NCI-H510A (cell line): ENCODE results near the gene EIF4EBP3.
"Not testable (repeated sequence)": the region's sequence is repeated elsewhere in the genome, so short reads cannot be mapped to it uniquely, and the experiment has no call there.

Experiments used
- DNase-seq: peaks from one replicate; lab custom pipeline; 2025; lab: John Stamatoyannopoulos, UW

Gene EIF4EBP3

DNA sequence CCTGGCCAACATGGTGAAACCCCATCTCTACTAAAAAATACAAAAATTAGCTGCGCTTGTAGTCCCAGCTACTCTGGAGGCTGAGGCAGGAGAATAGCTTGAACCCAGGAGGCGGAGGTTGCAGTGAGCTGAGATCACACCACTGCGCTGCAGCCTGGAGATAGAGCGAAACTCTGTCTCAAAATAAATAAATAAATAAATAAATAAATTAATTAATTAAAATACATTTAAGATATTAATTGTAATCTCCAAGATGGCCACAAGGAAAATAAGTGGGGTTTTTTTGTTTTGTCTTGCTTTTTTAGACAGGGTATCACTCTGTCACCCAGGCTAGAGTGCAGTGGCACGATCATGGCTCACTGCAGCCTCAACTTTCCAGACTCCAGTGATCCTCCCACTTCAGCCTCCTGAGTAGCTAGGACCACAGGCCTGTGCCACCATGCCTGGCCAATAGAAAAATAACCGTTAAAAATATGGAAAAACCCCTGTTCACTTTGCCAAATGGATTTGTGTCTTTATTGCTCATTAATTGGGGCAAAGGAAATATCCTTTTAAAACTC lies 31.8 kb downstream of the EIF4EBP3 start:
- DNase-seq, result not testable (repeated sequence)

DNA sequence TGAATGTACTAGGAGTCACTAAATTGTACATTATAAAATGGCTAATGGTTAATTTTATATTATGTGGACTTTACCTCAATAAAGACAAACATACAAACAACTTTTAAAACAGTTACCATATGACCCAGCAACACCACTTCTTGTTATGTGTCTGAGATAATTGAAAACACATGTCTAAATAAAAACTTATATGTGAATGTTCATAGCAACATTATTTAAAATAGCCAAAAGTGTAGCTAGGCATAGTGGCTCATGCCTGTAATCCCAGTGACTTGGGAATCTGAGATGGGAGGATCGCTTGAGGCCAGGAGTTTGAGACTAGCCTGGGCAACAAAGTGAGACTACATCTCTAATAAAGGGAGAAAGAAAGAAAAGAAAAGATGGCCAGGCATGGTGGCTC lies 40.0 kb downstream of the EIF4EBP3 start:
- DNase-seq, result no peak

DNA sequence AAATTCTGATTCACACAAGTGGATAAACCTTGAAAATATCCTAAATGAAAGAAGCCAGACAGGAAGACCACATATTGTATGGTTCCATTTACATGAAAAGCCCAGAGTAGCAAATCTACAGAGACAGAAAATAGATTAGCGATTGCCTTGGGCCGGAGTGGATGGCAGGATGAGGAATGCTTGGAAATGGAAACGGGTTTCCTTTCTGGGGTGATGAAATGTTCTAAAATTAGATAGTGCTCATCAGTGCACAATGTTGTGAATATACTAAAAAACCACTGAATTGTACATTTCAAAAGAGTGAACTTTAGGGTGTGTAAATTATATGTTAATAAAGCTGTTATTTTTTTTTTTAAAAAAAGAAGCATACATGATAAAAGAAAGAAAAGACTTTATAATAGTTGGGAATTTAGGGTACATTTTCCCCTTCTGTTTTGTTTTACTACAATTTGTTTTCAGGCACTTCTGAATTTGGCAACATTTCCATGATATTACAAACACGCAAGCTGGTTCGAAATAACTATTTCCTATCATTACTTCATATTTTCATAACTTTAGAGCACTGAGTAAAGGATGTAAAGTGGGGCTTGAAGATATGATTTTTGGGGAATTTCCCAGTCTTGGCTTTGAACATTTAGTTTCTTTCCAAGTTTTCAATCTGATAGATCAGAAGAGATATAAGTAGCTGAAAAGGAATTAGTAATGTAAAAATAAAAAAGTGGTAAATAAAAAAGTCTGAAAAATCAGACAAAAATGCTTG lies 41.0 kb downstream of the EIF4EBP3 start:
- DNase-seq, result no peak

DNA sequence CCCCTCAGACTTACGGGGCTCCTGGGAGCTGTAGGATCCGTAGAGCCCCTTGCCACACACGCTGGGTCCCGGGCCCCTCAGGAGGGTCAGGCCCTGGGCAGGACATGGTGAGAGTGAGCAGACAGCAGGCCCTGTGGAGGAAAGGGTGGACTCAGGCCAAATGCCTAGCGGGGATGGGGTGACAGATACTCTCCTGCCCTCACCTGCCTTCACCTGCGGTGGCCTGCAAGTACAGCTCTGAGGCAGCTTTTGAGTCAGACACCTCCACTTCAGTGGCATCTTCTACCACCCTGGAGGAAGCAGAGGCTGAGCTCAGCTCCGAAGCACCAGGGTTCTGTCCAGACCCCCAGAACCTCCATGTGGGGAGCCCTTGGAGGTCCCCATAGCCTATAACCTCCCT lies 43.4 kb downstream of the EIF4EBP3 start:
- DNase-seq, result no peak

DNA sequence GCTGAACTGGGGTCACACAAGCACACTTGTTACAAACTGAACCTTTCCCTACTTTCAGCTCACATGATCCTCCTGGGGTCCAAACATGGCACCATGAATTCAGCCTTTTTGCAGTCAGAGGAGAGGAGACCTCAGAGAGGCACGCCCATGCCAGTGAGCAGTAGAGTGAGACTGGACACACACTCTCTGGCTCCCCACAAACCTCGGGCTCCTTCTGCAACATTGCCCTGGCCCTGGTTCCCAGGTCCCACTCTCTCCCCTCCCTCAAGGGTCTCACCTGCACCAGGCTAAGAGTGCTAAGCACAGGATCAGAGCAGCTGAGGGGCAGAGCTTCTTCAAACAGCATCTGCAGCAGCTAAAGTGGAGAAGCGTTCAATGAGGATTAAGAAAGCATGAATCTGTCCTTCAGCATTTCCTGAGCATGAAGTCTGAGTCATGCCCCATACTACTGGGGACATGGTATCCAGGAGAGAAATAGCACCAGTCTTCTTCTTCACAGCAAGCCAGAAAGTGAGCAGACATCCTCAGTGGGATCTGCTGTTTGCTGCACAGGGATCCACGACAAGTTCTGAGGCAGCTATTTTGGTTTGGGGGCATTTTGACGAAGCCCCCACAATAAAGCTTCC lies 44.4 kb downstream of the EIF4EBP3 start:
- DNase-seq, result no peak

DNA sequence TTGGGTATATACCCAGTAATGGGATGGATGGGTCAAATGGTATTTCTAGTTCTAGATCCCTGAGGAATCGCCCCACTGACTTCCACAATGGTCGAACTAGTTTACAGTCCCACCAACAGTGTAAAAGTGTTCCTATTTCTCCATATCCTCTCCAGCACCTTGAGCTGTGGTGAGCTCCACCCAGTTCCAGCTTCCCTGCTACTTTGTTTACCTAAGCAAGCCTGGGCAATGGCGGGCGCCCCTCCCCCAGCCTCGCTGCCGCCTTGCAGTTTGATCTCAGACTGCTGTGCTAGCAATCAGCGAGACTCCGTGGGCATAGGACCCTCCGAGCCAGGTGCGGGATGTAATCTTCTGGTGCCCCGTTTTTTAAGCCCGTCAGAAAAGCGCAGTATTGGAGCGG lies 45.6 kb downstream of the EIF4EBP3 start:
- not testable (repeated sequence) for DNase-seq

DNA sequence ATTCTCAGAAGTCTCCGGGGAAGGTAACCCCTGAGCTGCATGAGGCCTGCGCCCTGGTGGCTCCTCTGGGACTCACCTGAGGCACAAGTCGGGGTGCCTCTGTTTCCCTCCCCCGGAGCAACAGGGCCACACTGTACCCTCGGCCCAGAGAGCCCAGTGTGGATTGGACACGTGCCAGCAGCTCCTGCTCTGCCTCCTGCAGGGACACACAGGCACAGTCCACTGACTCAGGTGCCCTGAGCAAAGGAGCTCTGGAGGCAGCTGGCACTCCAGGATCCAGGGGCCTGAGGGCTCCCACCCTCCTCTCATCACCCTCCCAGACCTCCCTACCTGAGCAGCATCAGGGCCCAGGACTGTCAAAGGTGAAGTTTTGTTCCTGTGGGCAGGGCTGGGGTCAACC lies 46.7 kb downstream of the EIF4EBP3 start:
- DNase-seq, result no peak

DNA sequence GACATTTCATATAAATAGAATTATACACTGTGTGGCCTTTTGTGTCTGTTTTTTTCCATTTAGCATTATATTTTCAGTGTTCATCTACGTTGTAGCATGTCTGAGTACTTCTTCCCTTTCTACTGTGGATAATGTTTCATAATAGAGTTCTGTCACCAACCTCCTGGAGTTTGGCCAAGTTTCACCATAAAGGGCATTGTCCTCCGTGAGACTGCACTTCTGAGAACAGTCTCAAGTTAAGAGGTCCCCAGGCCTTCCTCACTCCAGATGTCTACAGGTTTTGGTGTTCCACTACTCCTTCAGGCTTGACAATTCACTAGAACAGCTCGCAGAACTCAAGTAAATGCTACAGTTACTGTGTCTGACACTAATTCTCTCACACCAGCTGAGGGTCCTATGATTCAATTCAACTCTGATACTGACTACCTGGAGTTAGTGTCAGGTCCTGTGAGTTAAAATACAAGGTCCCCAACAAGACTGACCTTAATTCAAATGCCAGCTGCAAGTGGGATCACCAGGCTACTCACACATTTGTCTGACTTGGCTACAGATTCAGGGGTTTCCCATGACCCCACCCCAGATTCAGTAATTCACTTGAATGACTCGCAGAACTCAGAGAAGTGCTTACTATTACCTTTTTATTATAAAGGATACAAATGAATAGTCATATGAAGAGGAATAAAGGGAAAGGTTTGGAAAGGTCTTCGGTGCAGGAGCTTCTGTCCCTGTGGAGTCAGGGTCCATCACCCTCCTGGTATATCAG lies 48.3 kb downstream of the EIF4EBP3 start:
- no peak for DNase-seq

DNA sequence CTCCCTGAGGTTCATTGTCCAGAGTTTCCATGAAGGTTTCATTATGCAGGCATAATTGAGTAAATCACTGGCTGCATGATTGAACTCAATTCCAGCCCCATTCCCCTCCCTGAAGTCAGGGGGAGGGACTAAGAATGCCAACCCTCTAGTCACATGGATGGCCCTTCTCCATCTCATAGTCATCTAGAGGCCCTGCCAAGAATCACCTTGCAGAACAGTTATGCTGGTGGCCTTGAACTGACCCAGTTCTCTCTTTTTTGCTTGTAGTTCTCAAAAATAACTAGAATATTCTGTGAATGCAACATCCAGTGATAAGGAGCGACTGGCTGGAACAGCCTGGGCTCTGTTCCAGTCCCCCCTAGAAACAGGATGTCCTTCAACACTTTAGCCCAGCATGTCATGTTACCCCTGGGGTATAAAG lies 48.9 kb downstream of the EIF4EBP3 start:
- DNase-seq, result no peak

DNA sequence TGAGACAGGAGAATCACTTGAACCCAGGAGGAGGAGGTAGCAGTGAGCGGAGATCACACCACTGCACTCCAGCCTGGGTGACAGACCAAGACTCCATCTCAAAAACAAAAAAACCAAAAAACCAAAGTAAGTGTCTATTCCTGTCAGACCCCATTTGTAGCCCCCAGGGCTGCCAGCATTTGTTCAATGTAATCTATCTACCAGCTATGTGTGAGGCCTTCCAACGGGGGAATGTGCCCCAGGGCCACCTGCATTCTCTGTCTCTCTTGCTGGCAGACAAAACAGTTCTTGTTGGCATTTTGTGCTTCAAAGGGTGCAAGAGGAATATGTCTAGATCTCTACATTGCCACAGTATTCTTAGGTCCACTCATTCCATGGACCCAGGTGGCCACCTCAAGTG lies 51.4 kb downstream of the EIF4EBP3 start:
- no peak for DNase-seq
